Body of pancreas (tissue), 4 donors: ENCODE data around the gene DYNC2H1. TPM values are rescaled to one million over a fixed set of nuclear protein-coding genes. Genes with fewer than 3 reads are reported as not detected.

Experiments used
- ATAC-seq: fragments of 150-250 bp; one replicate; pipeline ENCODE4 v1.9.1; 2016
- DNase-seq, 4 donors: peaks; one replicate each; pipeline ENCODE4 v3.0.0-alpha.2; 2019
- H3K27ac ChIP-seq, 4 donors: fragments of 200-600 bp; sonication (generic); 1 replicate in 3 of 4; 2 replicates in 1 of 4; pipeline versions ENCODE4 v1.5.1 to v1.6.1; 2016 to 2019; ENCODE audit warnings: mild to moderate bottlenecking in 1 of 4, mixed read lengths in 1 of 4, moderate library complexity in 1 of 4
- H3K27me3 ChIP-seq, 2 donors: fragments of 200-600 bp; sonication (generic); one replicate each; pipeline ENCODE4 v1.6.0; 2016; ENCODE audit warnings: mild to moderate bottlenecking in 1 of 2
- H3K36me3 ChIP-seq, 2 donors: fragments of 200-600 bp; sonication (generic); replicated peaks in 1 of 2; 2 replicates each; pipeline ENCODE4 v1.5.1; 2016; ENCODE audit warnings: low read depth in 2 of 2; ENCODE audit not compliant: insufficient read depth in 1 of 2
- H3K4me1 ChIP-seq: fragments of 200-600 bp; sonication (generic); one replicate; pipeline ENCODE4 v1.6.0; 2016
- H3K4me3 ChIP-seq, 2 donors: fragments of 200-600 bp; sonication (generic); 1 replicate in 1 of 2; 2 replicates in 1 of 2; pipeline ENCODE4 v1.5.1; 2016 to 2019
- H3K9me3 ChIP-seq, 3 donors: fragments of 200-600 bp; sonication (generic); 1 replicate in 2 of 3; 2 replicates in 1 of 3; pipeline ENCODE4 v1.5.1; 2016
- POLR2A ChIP-seq, 3 donors: fragments of 450-650 bp; IDR thresholded peaks; one replicate each; pipeline ENCODE4 v1.6.1; 2016; ENCODE audit warnings: antibody characterized with exemption in 3 of 3, mild to moderate bottlenecking in 2 of 3
- WGBS, 2 donors: methylation state at CpG; one replicate each; pipeline ENCODE4 v1.1.5; 2017; 5-methylcytosine and 5-hydroxymethylcytosine counted together
- intact Hi-C: fragments of 100-400 bp; cut with DNase I; formaldehyde crosslinking; loops from one replicate; pipeline ENCODE4 v1.15.1; 2023
- total RNA-seq, 2 donors: library from RNA; depleted of rRNA; stranded (reverse); fragments of >200 nt; gene quantifications; one replicate each; pipeline ENCODE4 v1.1.0, GENCODE V29; 2016
- TF ChIP-seq, protein P1 (sequence below), 7 experiments: fragments of 450-650 bp in 4 of 7; fragments of 200-600 bp in 3 of 7; sonication (generic) in 3 of 7; IDR thresholded peaks; one replicate each; pipeline ENCODE4 v1.5.1; 2016 to 2019; ENCODE audit warnings: antibody characterized with exemption in 7 of 7

DYNC2H1 gene
- total RNA-seq, 2 donors from 2014 or later, result 12.2 to 19.5 TPM

DNA sequence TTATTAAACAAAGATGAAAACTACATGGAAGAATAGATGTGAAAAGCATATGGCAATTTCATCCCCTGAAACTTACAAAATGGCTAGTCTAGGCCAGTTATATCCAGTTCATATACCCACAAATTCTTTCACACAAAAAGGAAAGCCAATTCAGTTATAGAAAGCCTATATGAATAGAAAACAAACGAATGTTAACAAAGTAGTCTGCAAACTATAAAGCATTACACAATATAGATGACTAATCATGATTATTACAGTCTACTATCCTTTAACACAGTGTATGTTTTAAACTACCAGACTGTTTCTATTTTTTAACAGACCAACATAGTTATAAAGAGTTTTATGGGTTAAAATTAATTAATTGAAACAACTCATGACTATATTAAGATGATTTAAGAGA lies 29.4 kb upstream of the DYNC2H1 start:
- no peak overlapping the region for H3K4me3 ChIP-seq
- H3K9me3 ChIP-seq, result no peaks in the 10 kb centered on the region
- H3K4me1 ChIP-seq, result no peaks in the 10 kb centered on the region
- no peak for ATAC-seq
- intact Hi-C loops, result no loop called here
- no peaks in the 10 kb centered on the region for H3K27me3 ChIP-seq
- no peak for DNase-seq
- no peak overlapping the region for H3K27ac ChIP-seq
- 53 to 59% methylated on average over 1 of the region's 1 CpG for WGBS, 2 donors
- H3K36me3 ChIP-seq, result peaks cover 0 to 12% of the 10 kb centered on the region in 2 donors
- TF ChIP-seq, protein P1, sequence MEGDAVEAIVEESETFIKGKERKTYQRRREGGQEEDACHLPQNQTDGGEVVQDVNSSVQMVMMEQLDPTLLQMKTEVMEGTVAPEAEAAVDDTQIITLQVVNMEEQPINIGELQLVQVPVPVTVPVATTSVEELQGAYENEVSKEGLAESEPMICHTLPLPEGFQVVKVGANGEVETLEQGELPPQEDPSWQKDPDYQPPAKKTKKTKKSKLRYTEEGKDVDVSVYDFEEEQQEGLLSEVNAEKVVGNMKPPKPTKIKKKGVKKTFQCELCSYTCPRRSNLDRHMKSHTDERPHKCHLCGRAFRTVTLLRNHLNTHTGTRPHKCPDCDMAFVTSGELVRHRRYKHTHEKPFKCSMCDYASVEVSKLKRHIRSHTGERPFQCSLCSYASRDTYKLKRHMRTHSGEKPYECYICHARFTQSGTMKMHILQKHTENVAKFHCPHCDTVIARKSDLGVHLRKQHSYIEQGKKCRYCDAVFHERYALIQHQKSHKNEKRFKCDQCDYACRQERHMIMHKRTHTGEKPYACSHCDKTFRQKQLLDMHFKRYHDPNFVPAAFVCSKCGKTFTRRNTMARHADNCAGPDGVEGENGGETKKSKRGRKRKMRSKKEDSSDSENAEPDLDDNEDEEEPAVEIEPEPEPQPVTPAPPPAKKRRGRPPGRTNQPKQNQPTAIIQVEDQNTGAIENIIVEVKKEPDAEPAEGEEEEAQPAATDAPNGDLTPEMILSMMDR (IDR thresholded peaks at IDR 0.05), result no peak
- no peak for TF ChIP-seq POLR2A (IDR thresholded peaks at IDR 0.05)

DNA sequence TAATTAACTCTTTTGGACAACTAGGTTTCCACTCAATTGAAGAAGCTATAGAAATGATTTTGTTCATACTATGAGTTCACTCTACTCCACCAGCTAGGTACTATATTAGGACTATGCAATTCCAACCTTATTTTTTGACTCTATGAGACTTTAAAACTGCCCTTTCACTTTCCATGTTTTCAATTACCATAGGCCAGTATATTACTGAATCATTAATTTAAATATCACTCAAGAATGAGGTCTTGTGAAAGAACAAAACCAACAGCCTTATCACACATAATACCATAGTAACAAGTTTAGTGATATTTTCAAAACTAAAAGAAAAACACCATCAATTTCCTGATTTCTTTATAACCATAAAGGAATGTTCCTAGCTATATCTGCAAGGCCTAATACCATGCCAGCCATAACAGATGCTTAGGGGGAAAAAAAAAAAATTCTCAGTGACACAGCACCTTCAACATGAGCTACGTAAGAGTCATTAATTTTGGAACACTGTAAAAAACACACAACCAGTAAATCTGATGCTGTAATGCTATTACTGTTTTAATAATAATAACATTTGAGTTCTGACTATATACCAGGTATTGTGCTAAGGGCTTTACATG lies 23.4 kb upstream of the DYNC2H1 start:
- Histone ChIP-seq H3K36me3 (no peaks in the 10 kb centered on the region), H3K27ac (no peak overlapping the region), H3K27me3 (no peaks in the 10 kb centered on the region), H3K4me3 (no peak overlapping the region), H3K4me1 (peaks cover 26% of the 10 kb centered on the region), H3K9me3 (no peaks in the 10 kb centered on the region)
- intact Hi-C loops, result no loop called here
- DNase-seq (no peak), ATAC-seq (peak; percentile 45)
- WGBS, 2 donors, result 59 to 63% methylated on average over 1 of the region's 1 CpG
- TF ChIP-seq, protein P1 (IDR thresholded peaks at IDR 0.05), result no peak
- no peak for TF ChIP-seq POLR2A (IDR thresholded peaks at IDR 0.05)

DNA sequence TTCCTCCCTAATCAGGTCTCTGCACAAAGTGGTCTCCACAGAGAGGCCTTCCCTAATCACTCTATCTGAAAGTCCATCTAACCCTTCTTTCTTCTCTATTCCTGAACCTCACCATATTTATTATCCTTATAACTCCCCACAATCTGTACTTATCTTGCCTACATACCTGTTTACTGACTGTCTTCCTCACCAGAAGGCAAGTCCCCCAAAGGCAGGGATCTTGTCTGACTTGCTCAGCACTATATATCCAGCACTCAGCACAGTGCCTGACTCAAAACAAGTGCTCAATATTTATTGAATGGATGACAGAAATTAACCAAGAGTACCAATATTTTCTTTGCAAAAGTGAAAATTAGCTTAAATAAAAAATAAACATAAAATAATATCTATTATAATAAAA lies 22.8 kb upstream of the DYNC2H1 start:
- no peak for DNase-seq
- Histone ChIP-seq H3K4me3 (no peak overlapping the region), H3K36me3 (no peaks in the 10 kb centered on the region), H3K27ac (no peak overlapping the region), H3K4me1 (peaks cover 29% of the 10 kb centered on the region), H3K9me3 (no peaks in the 10 kb centered on the region), H3K27me3 (no peaks in the 10 kb centered on the region)
- intact Hi-C loops, result no loop called here
- ATAC-seq, result no peak
- TF ChIP-seq, protein P1 (IDR thresholded peaks at IDR 0.05), result no peak
- no peak for TF ChIP-seq POLR2A (IDR thresholded peaks at IDR 0.05)

DNA sequence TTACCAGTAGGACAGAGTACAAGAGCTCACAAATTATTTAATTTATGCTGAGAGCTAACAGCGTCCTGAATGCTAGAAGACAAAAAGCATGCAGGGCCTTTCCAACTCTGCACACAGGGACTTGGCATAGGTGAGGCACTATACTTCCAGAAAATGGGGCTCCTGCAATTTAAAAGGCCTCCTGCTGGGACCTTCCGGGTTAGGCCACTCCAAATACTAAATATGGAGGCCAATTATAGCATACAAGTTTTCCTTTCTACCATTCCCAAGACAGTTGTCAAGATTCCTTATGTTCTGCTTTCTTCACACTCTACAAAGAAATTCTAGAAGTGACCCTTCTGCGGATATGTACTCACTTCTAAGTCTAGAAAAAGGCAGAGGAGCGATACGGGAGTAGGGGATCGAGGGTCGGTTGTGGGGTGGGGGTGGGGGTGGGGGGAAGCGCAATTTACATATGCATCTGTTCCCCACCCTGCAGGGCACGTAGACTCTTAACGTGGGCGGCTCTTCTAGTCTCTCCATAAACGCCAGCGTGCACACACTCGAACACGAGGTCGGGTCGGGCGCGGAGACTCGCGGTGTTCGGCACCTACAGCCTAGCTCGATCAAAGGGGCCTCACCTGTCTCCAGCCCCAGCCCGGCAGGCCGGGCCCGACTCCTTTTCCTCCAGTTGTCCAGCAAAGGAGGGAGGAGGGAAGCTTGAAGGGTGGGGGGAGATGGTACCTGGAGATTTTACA lies 18.0 kb upstream of the DYNC2H1 start:
- WGBS, 2 donors, result 0 to 1% methylated on average over 26 of the region's 26 CpGs
- ATAC-seq, result peak; percentile 39

More for the DNA sequence above, 18.0 kb upstream of the DYNC2H1 start:
- H3K9me3 ChIP-seq, result no peaks in the 10 kb centered on the region
- H3K4me1 ChIP-seq, result peaks cover 26% of the 10 kb centered on the region
- no peaks in the 10 kb centered on the region for H3K36me3 ChIP-seq
- no peaks in the 10 kb centered on the region for H3K27me3 ChIP-seq
- TF ChIP-seq POLR2A (IDR thresholded peaks at IDR 0.05), result no peak
- TF ChIP-seq, protein P1 (IDR thresholded peaks at IDR 0.05), result no peak
- peak overlapping the region; percentile 69 to 88 (median 83) for H3K27ac ChIP-seq
- peak overlapping the region; percentile 73 to 96 for H3K4me3 ChIP-seq
- intact Hi-C loops, result no loop called here
- peak; percentile 24 to 45 (median 32) for DNase-seq
